Fibroblast of skin of abdomen (primary cell): ENCODE data around the gene ACOXL.
"Not testable (repeated sequence)": the region's sequence is repeated elsewhere in the genome, so short reads cannot be mapped to it uniquely, and the experiment has no call there.

ENCODE experiments used
- DNase-seq: peaks from one replicate; pipeline ENCODE4 v3.0.0-alpha.2; 2013

Gene ACOXL

DNA sequence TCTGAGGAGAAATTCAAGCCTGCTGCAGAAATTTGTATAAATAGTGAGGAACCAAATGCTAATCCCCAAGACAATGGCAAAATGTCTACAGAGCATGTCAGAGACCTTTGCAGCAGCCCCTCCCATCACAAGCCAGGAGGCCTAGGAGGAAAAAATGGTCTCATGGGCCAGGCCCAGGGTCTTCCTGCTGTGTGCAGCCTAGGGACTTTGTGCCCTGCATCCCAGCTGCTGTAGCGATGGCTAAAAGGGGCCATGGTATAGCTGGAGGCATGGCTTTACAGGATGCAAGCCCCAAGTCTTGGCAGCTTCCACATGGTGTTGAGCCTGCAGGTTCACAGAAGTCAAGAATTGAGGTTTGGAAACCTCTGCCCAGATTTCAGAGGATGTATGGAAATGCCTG is 197.2 kb downstream of the ACOXL start:
- DNase-seq: no peak

DNA sequence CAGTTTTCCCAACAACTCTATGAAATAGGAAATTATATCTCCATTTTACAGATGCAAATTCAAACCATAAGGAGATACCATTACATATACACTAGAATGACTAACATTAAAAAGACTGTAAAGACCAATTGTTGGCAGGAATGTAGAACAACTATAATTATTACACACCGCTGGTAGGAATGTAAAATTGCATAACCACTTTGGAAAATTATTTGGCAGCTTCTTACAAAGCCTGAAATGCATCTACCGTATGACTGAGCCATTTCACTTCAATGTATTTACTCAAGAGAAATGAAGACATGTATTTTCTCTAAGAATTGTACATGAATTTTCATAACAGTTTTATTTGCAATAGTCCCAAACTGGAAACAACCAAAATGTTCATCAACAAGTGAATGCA is 199.3 kb downstream of the ACOXL start:
- DNase-seq: peak; percentile 48

DNA sequence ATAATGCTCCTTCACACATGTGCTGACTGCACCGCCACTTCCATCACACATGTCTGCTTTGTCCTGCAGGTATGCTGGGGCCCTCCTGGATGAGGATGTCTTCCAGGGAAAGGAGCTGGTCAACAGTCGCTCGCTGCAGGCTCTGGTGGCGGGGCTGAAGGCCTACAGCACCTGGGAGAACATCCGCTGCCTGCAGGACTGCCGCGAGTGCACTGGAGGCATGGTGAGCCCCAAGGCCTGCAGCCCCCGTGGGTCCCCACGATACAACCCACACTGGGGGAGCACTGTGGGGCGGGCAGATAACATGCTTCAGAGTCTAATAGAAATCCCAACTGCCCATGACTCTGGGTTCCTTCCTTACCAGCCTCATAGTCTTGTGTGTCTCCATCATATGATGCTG is 201.0 kb downstream of the ACOXL start:
- no peak for DNase-seq

DNA sequence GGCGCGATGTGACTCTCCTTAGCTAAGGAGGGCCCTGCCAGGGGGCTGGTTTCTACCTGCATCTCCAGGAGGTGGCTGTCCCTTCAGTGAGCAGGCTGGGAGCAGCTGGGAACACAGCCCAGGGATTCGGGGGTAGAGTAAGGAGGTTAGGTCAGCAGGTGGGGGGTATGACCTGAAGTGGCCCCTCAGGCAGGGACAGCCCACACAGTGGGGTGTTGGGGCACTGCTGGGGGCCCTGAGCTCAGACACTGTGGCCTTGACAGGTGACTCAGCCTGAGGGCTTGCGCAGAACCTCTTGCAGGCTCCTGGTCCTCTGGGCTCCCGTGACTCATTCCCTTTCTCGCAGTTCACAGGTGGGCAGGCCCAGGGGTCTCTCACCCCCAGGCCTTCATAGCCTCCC is 202.6 kb downstream of the ACOXL start:
- DNase-seq: no peak

DNA sequence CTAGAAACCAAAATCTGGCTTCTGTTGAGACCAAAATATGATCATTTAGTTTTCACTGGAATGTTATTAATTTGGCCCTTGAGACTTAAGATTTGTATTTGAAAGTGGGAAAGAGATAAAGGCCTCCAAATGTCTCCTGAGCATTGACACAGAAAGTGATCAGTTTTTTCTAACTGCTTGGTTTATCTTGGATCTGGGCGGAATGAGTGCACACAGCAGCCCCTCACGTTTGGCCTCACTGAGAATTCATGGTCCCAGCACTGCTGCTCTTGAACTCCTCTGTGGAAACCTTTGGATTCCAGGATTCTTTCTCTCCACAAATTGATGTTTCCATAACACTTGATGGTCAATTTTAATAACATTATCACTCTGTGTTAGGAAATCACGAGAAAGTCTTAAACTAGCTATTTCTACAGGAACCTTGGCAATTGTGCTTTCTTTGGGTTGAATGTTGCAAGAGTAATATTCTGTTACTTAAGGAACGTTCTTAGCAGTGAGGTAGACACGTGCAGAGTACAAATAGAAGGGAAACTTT is 208.1 kb downstream of the ACOXL start:
- DNase-seq: no peak

DNA sequence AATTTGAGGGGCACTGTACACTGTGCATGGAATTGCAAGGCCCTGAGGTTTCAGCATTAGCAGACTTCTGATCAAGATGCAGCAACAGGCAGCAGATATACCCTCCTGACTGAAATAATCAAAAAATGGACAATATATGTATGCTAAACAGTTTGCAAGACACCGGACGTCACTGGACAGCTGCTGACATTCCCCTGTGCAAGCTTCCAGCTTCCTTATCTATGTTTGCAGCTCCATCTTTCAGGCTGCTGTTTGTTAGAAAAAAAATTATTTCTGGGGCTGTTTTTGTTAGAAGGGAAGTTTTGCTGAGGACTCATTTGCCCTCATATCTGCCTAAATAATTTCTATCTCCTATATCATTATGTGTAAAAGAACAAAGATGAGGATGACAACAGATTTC is 208.9 kb downstream of the ACOXL start:
- DNase-seq: no peak

- no peak for DNase-seq
Observed at GRCh38 chr2:110943070-110943634, 210.8 kb downstream of the ACOXL start.

- DNase-seq: no peak
Observed at GRCh38 chr2:110946902-110947301, 214.5 kb downstream of the ACOXL start.

GRCh38 chr2:110948027-110948674 is 215.8 kb downstream of the ACOXL start:
- DNase-seq: no peak

DNA sequence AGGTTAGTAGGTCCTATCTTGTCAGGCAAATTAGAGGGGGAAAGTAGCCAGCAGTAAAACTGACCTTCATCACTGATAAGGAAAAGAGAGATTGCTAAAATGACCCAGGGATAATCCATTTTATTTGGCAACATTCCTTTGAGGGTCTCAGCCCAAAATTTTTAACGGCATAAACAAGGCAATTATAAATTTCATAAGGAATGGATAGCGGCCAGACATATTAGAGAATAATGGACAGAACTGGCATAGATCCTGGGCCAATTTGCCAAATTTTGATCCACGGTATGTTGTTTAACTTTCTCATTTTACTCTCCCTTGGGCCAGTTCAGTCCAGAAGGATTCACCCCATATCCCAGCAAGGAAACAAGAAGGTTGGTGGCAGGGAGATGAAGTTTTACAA is 217.9 kb downstream of the ACOXL start:
- DNase-seq: no peak

DNA sequence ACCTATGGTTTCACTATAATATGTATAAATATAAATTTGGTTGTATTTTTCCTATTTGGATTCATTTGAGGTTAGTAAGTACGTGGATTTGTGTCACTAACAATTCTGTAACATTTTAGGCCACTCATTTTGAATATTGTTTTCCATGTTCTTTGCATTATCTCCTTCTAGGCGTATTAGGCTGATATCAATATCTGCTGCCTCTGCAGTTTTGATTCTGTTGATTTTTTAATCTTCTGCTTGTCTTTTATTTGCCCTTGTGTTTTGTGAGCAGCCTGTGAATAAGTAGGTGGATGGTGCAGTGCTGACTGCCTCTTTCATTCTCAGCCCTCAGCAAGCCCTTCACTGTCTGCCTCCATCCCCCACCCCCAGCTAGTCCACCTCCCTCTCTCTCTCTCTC is 222.7 kb downstream of the ACOXL start:
- no peak for DNase-seq

GRCh38 chr2:110955556-110955955 is 223.2 kb downstream of the ACOXL start:
- no peak for DNase-seq

DNA sequence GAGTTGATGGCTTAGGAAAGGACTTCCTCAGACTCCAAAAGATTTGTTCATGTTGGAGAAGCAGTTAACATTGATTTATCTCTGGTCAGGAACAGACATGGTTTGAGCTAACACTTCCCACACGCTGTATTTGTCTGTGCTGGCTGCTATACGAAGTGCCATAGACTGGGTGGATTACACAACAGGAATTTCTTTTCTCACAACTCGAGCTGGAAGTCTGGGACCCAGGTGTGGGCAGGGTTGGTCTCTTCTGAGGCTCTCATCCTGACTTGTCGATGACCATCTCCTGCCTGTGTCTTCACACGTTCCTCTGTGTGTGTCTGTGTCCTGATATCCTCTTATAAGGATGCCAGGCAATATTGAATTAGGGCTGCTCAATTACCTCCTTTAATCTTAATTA is 224.9 kb downstream of the ACOXL start:
- DNase-seq: no peak

DNA sequence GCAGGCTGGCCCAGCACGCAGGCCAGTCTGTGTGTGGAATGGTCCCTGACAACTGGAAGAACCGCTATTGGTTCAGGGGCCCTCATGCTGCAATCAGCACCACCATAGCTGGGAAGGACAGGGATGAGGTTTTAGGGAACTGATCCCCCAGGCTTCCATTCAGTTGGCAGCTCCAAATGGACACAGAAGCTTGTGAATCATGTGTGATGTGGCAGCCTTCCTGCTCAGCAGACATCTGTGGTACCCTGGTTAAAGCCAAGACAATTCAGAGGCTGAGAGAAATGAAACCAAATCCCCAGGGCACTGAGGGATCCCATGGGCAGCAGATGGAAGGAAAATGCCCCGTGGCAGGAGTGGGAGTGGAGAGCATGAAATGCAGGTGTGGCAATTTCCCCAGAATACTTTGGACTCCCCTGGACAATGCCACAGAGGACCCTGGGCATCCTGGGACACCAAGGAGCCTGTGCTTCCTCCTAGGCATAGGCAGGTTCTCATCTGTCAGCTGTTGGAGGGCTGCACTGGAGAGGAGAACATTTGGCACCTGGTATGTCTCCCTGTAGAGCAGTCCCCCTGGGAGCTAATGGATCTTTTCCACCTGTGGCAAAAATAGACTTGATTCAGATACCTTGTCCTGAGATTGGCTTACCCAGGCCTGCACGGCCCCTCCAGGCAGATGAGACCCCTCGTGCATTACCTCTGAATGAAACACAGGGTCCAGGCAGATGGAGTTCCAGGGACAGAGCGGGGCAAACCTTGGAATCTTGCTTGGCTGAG is 226.2 kb downstream of the ACOXL start:
- no peak for DNase-seq

GRCh38 chr2:110959198-110959597 is 226.8 kb downstream of the ACOXL start:
- no peak for DNase-seq

- no peak for DNase-seq
Observed at GRCh38 chr2:110960281-110960680, 227.9 kb downstream of the ACOXL start.

DNA sequence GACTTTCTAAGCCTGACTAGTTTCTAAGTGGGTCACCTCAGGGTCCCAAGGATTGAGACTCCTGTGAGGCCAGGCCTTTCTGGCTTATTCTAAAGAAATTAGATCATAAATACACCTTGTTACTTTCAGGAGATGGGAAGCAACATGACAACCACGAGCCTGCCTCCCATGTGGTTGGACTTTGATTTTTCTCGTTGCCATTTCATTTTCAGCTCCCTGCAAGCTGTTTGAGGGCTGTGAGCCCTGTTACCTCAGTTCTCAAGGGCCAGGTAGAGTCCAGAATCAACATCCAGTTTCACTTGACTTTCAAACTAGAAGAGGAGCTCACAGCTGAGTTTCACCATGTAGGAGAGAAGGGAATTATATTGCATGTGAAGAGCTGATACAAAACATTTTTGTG is 228.6 kb downstream of the ACOXL start:
- no peak for DNase-seq

DNA sequence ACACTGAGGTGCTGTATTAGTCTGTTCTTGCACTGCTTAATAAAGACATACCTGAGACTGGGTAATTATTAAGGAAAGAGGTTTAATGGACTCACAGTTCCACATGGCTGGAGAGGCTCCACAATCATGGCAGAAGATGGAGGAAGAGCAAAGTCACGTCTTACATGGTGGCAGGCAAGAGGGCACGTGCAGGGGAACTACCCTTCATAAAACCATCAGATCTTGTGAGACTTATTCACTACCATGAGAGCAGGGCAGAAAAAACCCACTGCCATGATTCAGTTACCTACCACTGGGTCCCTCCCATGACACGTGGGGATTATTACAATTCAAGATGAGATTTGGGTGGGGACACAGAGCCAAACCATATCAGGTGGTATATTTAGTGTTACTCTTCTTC is 229.3 kb downstream of the ACOXL start:
- DNase-seq: not testable (repeated sequence)

DNA sequence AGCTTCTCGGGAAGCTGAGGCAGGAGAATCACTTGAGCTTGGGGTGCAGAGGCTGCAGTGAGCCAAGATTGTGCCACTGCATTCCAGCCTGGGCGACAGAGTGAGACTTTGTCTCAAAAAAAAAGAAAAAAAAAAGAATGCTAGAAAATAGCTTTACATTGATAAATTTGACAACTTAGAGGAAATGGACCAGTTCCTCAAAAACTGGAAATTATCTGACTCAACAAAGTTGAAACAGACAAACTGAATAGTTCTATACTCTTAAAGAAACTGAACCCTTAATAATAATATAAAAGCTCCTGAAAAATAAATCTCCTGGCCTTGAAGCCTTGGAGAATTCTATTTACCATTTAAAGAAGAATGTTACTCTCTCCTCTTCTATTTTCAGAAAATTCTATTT is 237.3 kb downstream of the ACOXL start:
- no peak for DNase-seq

- DNase-seq: no peak
Observed at GRCh38 chr2:110970201-110970600, 237.8 kb downstream of the ACOXL start.

GRCh38 chr2:110971811-110972210 is 239.4 kb downstream of the ACOXL start:
- DNase-seq: no peak

DNA sequence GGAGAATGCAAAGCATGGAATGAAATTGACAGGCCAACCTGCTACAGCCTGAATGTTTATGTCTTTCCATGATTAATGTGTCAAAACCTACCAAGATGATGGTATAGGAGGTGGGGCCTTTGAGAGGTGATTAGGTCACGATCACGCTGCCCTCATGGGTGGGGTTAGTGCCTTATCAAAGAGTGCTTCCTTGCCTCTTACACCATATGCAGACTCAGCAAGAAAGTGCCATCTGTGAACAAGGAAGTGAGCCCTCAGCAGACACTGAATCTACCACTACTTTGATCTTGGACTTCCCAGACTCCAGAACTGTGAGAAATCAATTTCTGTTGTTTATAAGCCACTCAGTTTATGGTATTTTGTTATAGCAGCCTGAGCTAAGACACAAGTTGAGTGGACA is 240.9 kb downstream of the ACOXL start:
- DNase-seq: no peak

- no peak for DNase-seq
Observed at GRCh38 chr2:110977403-110977802, 245.0 kb downstream of the ACOXL start.

DNA sequence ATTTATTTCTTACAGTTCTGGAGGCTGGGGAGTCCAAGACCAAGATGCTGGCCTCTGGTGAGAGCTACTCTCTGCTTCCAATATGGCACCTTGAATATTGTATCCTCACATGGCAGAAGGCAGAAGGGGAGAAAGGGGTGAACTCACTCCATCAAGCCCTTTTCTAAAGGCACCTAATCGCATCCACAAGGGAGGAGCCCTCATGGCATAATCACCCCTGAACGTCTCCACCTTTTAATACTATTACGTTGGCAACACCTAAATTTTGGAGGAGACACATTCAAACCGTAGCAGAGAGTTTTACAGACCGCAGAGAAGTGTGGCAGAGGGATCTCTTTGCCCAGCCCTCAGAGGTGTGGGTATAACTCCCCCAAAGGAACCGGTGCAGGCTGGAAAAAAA is 245.8 kb downstream of the ACOXL start:
- no peak for DNase-seq
